ENCODE measurements around the gene CKAP5.

The CKAP5 gene

DNA sequence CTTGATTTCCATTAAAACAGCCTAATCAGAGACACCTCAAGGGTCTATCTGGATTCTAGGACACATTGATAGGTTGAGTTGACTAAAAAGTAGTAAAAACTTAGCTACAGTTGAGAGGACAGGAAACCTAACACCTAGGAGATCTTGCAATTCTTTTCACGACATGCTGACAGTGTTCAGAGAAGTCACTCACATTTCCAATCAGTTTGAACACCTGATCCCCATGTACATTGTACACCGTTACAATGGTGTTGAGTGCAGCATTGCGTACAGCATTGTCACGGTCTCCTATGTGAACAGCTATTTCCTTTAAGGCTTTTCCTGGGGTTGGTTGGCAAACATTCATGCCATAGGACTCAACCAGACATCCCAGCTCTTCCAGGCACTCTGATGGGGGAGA is 84.3 kb downstream of the CKAP5 start:
- DNase-seq = no peak

DNA sequence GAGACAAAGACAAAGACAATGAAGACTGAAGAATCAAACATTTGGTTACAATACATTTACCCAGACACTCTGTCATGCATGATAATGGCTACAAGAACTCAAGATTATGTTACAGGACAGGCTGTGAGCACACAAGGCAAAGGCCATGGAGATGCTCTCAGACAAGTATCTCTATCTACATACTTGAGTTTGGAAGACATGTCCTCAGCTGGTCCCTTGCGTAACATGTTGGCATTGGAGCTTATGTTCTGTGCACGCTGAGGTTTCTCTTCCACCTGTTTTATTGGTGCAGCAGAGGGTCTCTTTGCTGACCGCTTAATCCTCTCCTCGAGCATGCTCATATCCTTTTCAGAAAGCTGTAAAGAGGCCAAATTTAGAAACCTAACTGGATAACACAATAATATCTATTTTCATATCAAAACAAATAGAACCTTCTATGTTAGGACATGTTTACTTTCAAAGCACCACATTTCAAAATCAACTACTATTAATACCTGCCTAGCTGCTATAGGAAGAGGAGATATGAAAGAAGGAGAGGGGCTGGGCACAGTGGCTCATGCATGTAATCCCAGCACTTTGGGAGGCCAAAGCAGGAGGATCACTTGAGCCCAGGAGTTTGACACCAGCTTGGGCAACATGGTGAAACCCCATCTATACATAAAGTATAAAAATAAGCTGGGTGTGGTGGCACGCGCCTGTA is 85.5 kb downstream of the CKAP5 start:
- DNase-seq = no peak

DNA sequence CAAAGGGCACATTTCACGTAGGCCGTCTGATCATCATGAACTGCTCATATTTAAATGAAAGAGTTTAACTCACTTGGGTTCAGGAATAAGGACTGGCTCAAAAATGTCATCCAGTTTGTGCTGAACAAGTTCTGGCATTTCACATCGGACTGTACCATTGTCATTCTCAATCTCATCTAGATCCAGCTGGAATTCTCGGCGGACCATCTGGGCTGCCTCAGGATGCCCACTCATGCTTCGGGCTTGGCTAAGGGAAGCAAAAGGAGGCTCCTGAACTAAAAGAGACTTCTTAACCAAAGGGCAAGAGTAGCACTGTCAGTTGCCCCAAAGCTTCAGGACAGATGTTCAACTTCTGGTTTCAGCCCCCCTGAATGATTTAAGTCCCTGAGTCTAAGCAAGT is 86.9 kb downstream of the CKAP5 start:
- DNase-seq = no peak

DNA sequence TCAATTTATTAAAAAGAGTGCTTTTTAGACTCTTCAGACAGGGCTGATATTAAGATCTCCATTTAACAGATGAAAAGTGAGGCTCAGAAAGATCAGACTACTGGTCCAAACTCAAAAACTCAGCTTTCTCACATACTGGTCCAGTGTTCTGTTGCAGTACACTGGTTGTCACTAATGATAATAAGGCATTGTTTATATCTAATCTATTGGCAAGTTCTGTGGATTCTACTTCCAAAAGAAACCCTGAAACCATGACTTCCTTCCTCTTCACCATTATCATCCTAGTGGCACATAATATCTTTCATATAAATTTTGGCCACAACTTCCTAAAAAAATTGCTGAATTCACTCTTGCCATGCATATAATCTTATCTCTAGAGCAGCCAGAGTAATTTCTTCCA is 90.1 kb downstream of the CKAP5 start:
- DNase-seq = no peak

DNA sequence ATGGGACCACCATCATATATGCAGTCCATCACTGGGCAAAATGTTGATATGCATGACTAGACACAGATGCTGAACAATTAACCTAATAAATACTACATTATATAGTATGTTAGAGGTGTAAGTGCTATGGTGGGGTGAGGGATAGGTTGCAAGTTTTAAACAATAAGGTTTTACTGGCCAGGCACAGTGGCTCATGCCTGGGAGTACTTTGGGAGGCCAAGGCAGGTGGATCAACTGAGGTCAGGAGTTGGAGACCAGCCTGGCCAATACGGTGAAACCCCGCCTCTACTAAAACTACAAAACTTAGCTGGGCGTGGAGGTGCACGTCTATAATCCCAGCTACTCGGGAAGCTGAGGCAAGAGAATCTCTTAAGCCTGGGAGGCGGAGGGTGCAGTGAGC is 98.9 kb downstream of the CKAP5 start:
- no peak for DNase-seq

DNA sequence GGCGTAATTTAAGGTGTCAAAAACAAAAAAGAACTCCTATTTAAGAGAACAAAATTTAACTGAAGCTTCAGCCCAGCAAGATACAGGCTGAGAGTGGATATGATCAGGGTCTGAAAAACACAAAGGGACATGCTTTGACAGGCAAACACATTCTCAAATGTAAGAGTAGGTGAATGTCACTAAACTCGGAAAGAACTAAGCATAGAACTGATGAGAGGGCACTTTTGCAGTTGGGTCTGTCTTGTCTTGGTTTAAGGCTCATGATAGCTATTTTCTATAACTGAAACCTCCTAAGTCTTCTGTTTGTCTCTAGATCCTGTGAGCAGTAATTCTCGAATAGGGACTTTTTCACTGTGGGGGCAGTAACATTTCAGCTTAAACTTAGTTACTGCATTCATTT is 100.1 kb downstream of the CKAP5 start:
- DNase-seq = no peak

DNA sequence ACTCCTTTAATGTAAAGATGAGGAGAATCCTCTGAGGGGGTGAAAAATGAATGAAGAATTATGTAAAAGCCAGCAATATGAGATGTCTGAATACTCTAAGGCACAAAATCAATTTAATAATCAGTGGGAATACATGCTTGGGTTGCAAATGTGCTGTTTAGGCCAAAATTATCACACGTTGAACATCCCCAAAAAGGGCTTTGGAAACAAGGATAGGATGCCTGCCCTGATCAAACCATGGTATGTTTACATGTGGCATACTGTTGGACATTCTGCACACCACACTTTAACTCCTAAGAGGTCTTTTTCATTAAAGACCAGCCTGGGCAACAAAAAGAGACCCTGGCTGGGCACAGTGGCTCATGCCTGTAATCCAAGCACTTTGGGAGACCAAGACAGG is 100.8 kb downstream of the CKAP5 start:
- no peak for DNase-seq

DNA sequence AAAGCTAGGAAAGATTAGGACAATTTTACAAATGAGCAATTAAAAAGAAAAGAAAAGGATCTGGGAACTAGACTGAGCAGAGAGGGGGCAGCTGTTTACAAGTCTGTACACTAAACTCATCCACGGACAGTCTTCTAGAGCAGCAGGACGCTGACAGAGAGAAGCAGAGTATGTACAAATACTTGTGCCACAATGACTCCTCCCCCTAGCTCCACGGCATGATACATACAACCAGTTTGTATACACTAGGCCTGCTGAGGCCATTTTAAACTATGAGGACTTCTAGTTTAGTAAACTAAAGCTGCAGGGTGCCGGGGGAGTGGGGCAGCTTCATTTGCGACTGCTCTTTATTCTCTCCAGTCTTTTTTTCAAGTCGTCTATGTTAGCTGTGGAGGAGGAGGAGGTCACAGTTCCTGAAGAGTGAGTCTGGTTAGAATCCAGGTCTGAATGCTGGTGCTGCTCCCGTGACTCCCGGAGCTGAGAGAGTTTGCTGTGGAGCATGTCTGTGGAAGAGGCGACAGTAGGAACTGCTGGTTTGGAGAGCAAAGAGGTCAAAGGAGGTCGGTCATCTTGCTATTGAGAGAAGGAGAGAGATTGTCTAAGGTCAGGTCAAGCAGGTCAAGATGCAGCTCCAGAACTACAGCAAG is 102.3 kb downstream of the CKAP5 start:
- no peak for DNase-seq

DNA sequence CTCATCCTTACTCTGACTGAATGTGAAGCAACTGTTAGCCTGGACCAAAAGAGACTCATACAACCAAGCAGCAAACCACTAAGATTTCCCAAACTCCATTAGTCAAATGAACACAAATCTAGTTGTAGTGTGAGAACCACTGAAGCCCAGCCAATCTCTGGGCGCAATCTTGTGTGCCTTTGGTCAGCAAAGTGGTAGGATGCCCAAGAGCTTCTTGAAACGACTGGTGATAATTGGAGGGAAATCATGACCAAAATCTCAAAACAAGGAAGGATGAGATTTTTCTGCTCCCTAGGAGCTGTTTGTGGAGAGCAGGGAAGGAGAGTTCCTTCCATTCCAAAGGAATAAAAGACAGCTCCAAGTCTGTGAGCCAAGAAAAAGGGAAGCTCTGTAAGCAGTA is 103.0 kb downstream of the CKAP5 start:
- DNase-seq = no peak

DNA sequence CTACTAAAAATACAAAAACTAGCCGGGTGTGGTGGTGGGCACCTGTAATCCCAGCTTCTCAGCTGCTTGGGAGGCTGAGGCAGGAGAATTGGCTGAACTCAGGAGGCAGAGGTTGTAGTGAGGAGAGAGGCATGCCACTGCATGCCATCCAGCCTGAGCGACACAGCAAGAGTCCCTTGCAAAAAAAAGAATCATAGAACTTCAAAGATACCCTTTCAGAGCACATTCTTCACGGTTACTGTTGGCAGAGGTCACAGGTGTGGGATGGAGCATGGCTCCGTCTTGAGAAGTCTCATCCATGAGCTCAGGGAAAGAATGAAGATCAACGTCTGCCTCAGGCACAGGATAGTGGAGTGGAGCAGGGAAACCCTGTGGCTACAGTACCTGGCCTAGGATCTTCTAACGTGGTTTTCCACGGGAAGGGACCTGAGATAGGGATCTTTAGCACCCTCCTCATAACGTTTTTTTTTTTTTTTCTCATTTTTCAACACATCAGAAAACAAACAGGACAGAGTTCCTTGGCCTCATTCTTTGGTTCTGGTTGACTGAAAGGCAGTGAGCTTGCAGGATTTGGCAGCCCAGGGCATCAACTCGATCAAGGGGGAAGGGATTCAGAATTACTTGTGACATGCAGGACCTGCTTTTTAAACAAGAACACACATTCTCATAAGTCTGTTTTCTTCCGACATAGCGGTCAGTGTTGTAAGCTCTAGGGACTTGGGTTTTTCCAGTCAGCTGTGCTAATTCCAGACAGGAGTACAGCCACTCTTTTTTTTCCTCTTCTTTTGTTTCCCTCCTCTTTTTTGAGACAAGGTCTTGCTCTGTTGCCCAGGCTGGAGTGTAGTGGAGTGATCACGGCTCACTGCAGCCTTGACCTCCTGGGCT is 104.2 kb downstream of the CKAP5 start:
- no peak for DNase-seq

DNA sequence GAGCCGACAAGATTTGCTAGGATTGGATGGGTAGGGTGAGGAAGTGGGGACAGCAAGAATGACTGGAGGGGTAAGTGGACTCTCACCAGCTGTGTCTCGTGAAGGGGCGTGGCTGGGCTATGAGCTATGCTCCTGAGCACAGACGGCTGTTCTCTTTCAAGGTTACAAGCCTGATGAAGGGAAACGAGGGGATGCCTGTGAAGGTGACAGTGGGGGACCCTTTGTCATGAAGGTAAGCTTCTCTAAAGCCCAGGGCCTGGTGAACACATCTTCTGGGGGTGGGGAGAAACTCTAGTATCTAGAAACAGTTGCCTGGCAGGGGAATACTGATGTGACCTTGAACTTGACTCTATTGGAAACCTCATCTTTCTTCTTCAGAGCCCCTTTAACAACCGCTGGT is 107.2 kb downstream of the CKAP5 start:
- peak; percentile 31 for DNase-seq

DNA sequence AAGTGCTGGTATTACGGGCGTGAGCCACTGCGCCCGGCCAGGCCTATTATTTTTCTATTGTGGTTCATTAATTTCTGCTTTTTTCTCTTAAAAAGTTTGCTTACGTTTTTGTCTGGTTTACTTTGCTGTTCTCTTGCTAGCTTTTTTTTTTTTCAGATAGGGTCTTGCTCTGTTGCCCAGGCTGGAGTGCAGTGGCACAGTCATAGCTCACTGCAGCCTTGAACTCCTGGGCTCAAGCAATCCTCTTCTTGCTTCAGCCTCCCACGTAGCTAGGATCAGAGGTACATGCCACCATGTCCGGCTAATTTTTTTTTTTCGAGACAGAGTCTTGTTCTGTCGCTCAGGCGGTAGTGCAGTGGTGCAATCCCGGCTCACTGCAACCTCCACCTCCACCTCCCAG is 108.4 kb downstream of the CKAP5 start:
- no peak for DNase-seq

DNA sequence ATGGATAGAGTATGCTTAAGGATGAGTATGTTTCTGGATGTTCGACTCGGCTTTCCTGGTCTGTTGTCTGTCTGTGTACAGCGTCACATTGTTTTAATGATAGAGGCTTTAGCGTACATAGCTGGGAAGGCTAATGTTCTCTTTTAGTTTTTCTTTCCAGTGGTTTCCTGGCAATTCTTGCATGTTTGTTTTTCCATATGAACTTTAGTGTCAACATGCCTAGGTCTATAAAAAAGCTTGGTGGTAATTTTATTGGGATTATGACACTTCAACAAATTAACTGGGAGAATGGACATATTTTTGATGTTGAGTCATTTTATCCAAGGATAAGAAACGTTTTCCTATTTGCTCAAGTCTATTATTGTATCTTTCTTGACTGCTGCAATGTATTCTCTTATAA is 109.5 kb downstream of the CKAP5 start:
- DNase-seq = no peak

DNA sequence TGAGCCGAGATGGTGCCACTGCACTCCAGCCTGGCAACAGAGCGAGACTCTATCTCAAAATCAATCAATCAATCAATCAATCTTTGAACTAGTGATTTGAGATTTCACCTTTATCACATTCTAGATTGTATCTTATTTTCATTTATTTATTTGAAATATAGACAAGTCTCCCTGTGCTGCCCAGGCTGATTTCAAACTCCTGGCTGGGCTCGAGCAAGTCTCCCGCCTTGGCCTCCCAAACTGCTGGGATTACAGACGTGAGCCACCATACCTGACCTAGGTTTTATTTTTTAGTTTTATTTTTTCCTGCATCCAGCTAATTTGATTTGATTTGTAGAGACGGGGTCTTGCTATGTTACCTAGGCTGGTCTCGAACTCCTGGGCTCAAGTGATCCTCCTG is 109.9 kb downstream of the CKAP5 start:
- DNase-seq = no peak

DNA sequence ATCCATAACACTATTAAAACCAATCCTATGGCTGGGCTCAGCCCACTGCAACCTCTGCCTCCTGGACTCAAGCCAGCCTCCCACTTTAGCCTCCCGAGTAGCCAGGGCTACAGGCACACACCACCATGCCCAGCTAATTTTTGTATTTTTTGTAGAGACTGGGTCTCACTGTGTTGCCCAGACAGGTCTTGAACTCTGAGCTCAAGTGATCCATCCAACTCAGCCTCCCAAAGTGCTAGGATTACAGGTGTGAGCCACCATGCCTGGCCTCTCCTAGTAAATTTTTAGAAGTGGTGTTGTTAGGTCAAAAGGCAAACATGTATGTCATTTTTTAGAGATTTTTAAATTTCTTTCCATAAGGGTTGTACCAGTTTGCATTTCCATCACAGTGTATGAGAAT is 112.8 kb downstream of the CKAP5 start:
- DNase-seq = no peak

DNA sequence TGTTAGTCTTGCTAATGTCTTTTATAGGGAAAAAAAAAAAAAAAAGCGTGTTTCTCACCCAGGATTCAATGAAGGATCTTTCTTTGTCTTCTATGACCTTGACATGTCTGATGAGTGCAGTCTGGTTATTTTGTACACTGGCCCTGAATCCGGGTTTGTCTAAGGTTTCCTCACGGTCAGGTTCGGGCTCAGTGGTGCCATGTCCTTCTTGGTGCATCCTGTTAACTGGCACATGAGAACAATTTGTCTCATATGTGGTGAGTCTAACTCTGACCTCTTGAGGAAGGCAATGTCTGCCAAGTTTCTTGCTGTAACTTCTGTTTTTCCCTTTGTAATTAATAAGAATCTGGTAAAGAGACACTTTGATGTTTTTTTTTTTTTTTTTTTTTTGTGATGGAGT is 114.5 kb downstream of the CKAP5 start:
- no peak for DNase-seq

DNA sequence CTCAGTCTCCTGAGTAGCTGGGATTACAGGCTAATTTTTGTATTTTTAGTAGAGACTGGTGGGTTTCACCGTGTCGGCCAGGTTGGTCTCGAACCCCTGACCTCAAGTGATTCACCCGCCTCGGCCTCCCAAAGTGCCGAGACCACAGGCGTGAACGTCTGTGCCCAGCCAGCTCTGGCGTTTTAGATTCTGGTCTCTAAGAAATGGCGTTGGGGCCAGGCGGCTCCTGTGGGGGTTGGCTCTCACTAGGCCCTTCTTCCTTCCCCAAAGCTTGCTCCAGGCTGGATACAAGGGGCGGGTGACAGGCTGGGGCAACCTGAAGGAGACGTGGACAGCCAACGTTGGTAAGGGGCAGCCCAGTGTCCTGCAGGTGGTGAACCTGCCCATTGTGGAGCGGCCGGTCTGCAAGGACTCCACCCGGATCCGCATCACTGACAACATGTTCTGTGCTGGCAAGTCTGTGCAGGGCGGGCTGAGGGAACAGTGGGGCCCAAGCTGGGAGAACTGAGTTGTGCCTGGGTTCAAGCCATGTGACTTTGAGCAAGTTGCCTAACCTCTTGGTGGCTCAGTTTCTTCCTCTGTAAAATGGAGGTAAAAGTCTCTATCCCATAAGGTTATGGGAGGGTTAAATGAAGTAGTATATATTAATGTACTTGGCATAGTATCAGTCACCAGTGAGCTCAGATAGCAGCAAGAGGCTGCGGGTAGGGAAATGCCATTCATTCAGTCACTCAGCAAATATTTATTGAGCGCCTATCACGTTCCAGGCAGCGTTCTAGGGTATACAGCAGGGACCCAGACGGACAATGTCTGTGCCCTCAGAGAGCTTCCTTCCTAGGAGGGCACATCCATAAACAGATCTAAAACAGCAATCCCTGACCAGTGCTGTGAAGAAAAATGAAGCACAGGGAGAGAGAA is 116.7 kb downstream of the CKAP5 start:
- DNase-seq = no peak

DNA sequence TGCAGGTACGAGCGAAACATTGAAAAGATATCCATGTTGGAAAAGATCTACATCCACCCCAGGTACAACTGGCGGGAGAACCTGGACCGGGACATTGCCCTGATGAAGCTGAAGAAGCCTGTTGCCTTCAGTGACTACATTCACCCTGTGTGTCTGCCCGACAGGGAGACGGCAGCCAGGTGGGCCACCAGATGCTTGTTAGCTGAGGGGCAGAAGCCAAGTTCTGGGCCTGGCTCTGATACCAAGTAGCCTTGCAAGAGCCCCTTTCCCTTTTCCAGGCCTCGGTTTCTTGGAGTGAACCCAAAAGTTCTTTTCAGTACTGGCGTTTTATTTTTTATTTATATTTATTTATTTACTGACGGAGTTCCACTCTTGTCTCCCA is 117.4 kb downstream of the CKAP5 start:
- DNase-seq = no peak

DNA sequence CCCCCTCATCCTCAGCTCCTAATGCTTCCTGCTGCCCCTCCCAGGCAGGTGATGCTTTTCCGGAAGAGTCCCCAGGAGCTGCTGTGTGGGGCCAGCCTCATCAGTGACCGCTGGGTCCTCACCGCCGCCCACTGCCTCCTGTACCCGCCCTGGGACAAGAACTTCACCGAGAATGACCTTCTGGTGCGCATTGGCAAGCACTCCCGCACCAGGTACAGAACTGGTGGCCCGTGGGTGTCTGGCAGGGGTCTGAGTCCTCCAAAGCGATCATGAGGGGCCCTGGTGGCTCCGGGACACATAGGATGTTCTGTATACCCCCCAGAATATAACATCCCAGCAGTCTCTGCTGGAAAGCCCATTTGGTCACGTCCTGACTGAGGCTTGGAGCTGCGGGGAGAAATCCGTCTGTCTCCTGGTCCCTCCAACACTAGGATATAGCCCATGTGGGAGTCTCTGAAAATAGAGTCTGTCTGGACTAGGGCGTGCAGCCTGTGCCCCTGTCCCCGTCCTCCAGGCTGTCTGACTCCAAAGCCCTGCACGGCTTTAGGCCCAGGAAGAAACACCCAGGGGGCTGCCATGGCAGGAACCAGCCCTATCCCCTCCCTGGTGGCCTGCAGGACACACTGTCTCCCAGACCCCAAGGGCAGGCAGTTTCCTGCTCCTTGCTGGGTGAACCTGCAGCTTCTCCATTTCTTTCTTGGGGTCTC is 118.0 kb downstream of the CKAP5 start:
- DNase-seq = no peak

DNA sequence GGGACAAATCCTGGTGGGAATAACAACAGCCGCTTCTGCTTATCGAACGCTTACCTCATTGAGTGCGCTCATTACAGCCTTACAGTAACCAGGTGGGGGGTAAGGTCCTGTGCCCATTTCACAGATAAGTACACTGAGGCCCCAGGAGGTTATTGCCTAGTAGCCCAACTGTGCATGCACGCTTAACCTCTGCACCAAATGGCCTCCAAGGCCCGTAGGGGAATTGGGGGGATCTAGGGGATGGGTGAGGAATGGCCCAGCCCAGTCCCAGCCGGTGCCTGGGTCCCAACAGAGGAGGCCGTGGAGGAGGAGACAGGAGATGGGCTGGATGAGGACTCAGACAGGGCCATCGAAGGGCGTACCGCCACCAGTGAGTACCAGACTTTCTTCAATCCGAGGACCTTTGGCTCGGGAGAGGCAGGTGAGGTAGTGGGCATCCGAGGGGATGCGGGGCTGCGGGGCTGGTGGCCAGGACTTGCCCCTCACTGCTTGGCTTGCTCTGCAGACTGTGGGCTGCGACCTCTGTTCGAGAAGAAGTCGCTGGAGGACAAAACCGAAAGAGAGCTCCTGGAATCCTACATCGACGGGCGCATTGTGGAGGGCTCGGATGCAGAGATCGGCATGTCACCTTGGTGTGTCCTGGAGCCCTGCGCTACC is 119.7 kb downstream of the CKAP5 start:
- DNase-seq = no peak

DNA sequence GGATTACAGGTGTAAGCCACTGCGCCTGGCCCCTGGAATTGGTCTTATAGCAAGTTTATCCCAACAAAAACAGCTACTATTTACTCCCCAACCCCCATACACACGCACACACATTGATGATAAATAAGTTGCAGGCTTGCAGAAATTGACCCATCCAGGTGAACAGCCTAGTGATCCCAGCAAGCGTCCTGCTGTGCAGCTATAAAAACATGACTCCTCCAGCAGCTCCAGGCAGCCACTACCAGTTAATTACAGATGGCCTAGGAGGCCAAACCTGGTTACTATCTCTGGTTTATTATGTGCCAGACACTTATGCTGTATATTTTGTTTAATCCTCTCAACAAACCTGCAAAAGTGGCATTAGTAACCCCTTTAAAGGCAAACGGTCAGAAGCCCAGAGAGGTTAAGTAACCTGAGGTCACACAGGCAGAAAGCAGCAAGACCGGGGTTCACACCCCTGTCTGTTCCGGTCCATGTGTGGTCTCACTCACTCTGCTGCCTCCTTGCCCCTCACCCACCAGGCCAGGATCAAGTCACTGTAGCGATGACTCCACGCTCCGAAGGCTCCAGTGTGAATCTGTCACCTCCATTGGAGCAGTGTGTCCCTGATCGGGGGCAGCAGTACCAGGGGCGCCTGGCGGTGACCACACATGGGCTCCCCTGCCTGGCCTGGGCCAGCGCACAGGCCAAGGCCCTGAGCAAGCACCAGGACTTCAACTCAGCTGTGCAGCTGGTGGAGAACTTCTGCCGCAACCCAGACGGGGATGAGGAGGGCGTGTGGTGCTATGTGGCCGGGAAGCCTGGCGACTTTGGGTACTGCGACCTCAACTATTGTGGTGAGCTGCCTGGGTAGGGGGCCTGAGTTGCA is 120.5 kb downstream of the CKAP5 start:
- DNase-seq = no peak
